Common myeloid progenitor, CD34-positive (primary cell): Measurements from ENCODE around the gene WAPL.
A peak's percentile ranks its signal among the peaks of the same experiment; 100 is the strongest.

ENCODE experiments used
- CTCF ChIA-PET: fragments of 350-600 bp; sonication (Branson Sonifier 250); formaldehyde crosslinking; loops from one replicate; lab custom pipeline; 2021; ENCODE audit warnings: antibody characterized with exemption; lab: Charles Lee
- POLR2A ChIA-PET: fragments of 350-600 bp; sonication (Branson Sonifier 250); formaldehyde crosslinking; loops from one replicate; lab custom pipeline; 2021; ENCODE audit warnings: antibody characterized with exemption; lab: Charles Lee
- DNase-seq, 3 donors: peaks; one replicate each; pipeline versions ENCODE4 v3.0.0 to v3.0.0-alpha.2; 2013
- H3K27ac ChIP-seq, 2 experiments: 1 replicate in 1 of 2; 2 replicates in 1 of 2; pipeline ENCODE4 v1.7.0; 2013; ENCODE audit warnings: inconsistent platforms in 2 of 2, low read length in 2 of 2, mild to moderate bottlenecking in 2 of 2, low read depth in 1 of 2, moderate library complexity in 1 of 2; ENCODE audit not compliant: severe bottlenecking in 2 of 2, insufficient read depth in 1 of 2, poor library complexity in 1 of 2
- H3K27me3 ChIP-seq, 5 experiments: replicated peaks in 2 of 5; 1 replicate in 3 of 5; 2 replicates in 2 of 5; pipeline versions ENCODE4 v1.6.1 to v1.7.0; 2013; ENCODE audit warnings: low read length in 4 of 5, mild to moderate bottlenecking in 2 of 5, moderate library complexity in 2 of 5, inconsistent platforms in 1 of 5; ENCODE audit not compliant: insufficient read depth in 5 of 5, control insufficient read depth in 4 of 5
- H3K36me3 ChIP-seq, 4 experiments: 1 replicate in 2 of 4; 2 replicates in 2 of 4; pipeline versions ENCODE4 v1.6.1 to v1.7.0; 2013; ENCODE audit warnings: low read length in 3 of 4, control low read depth in 1 of 4, mild to moderate bottlenecking in 1 of 4; ENCODE audit not compliant: control insufficient read depth in 4 of 4, insufficient read depth in 4 of 4
- H3K4me1 ChIP-seq, 4 experiments: 1 replicate in 3 of 4; 2 replicates in 1 of 4; pipeline versions ENCODE4 v1.6.1 to v1.7.1; 2013; ENCODE audit warnings: low read length in 3 of 4, mild to moderate bottlenecking in 3 of 4, control low read depth in 1 of 4, inconsistent platforms in 1 of 4, moderate library complexity in 1 of 4; ENCODE audit not compliant: control insufficient read depth in 4 of 4, insufficient read depth in 4 of 4; ENCODE audit errors: control extremely low read depth in 1 of 4
- H3K4me3 ChIP-seq, 7 experiments: 1 replicate in 4 of 7; 2 replicates in 3 of 7; pipeline versions ENCODE4 v1.5.1 to v1.7.0; 2013; ENCODE audit warnings: mild to moderate bottlenecking in 7 of 7, low read length in 6 of 7, moderate library complexity in 6 of 7, inconsistent platforms in 2 of 7, low read depth in 2 of 7, control low read depth in 1 of 7; ENCODE audit not compliant: insufficient read depth in 4 of 7, control insufficient read depth in 1 of 7; ENCODE audit errors: extremely low read depth in 1 of 7
- H3K9me3 ChIP-seq, 5 experiments: 1 replicate in 4 of 5; 2 replicates in 1 of 5; pipeline versions ENCODE4 v1.6.1 to v1.7.1; 2013; ENCODE audit warnings: low read length in 4 of 5, mild to moderate bottlenecking in 2 of 5, inconsistent platforms in 1 of 5, low read depth in 1 of 5, moderate library complexity in 1 of 5; ENCODE audit not compliant: control insufficient read depth in 4 of 5, insufficient read depth in 2 of 5; ENCODE audit errors: control extremely low read depth in 1 of 5
- WGBS: methylation state at CpG from one replicate; pipeline ENCODE4 v1.1.5; 2013; ENCODE audit not compliant: insufficient coverage; 5-methylcytosine and 5-hydroxymethylcytosine counted together

The WAPL gene

GRCh38 chr10:86512137-86512536 is 9.5 kb downstream of the WAPL start:
- no peak overlapping the region for H3K27ac ChIP-seq
- ChIA-PET POLR2A (no interaction called here), CTCF (interaction anchor here (0.7 kb wide), 2 partner anchors 26 to 99 kb away, joined by 3 read pairs; no protein-coding TSS in a partner anchor)
- H3K9me3 ChIP-seq = no peaks in the 10 kb centered on the region
- no peak for DNase-seq
- 94% methylated on average over 2 of the region's 2 CpGs for WGBS
- peaks cover 0 to 4% (median 0%) of the 10 kb centered on the region in 4 experiments for H3K4me1 ChIP-seq
- no peaks in the 10 kb centered on the region for H3K27me3 ChIP-seq
- H3K4me3 ChIP-seq = no peak overlapping the region
- peaks cover 11 to 61% (median 29%) of the 10 kb centered on the region in 4 experiments for H3K36me3 ChIP-seq

- H3K4me3 ChIP-seq = no peak overlapping the region
- peaks cover 0 to 7% (median 4%) of the 10 kb centered on the region in 4 experiments for H3K4me1 ChIP-seq
- peaks cover 8 to 53% (median 27%) of the 10 kb centered on the region in 4 experiments for H3K36me3 ChIP-seq
- H3K27ac ChIP-seq = no peak overlapping the region
- ChIA-PET CTCF (interaction anchor here (0.6 to 0.7 kb wide), 2 partner anchors 25 to 576 kb away, joined by 3 read pairs; no protein-coding TSS in a partner anchor), POLR2A (no interaction called here)
- 100% methylated on average over 3 of the region's 5 CpGs for WGBS
- H3K9me3 ChIP-seq = no peaks in the 10 kb centered on the region
- no peaks in the 10 kb centered on the region for H3K27me3 ChIP-seq
- no peak for DNase-seq
These were observed 10.3 kb downstream of the WAPL start for GRCh38 chr10:86511027-86511865.

GRCh38 chr10:86509145-86509544 is 12.4 kb downstream of the WAPL start:
- Histone ChIP-seq H3K27ac (no peak overlapping the region), H3K36me3 (peaks cover 5 to 42% (median 15%) of the 10 kb centered on the region in 4 experiments), H3K9me3 (no peaks in the 10 kb centered on the region), H3K4me1 (peaks cover 0 to 6% (median 4%) of the 10 kb centered on the region in 4 experiments), H3K27me3 (no peaks in the 10 kb centered on the region), H3K4me3 (no peak overlapping the region)
- ChIA-PET POLR2A (interaction anchor here (0.6 kb wide), 1 partner anchor 35 kb away, joined by 5 read pairs; no protein-coding TSS in a partner anchor), CTCF (interaction anchor here (0.8 to 0.9 kb wide), 2 partner anchors 9 to 72 kb away, joined by 3 read pairs; no protein-coding TSS in a partner anchor)
- 100% methylated on average over 2 of the region's 3 CpGs for WGBS
- DNase-seq = no peak

- peaks cover 2 to 42% (median 15%) of the 10 kb centered on the region in 4 experiments for H3K36me3 ChIP-seq
- H3K27ac ChIP-seq = no peak overlapping the region
- WGBS = 94% methylated on average over 6 of the region's 6 CpGs
- peaks cover 0 to 6% (median 4%) of the 10 kb centered on the region in 4 experiments for H3K4me1 ChIP-seq
- H3K4me3 ChIP-seq = no peak overlapping the region
- POLR2A ChIA-PET = no interaction called here
- DNase-seq = no peak
- H3K27me3 ChIP-seq = no peaks in the 10 kb centered on the region
- H3K9me3 ChIP-seq = no peaks in the 10 kb centered on the region
- CTCF ChIA-PET = interaction anchor here (0.9 kb wide), 1 partner anchor 10 kb away, joined by 3 read pairs; no protein-coding TSS in a partner anchor
These were observed 13.4 kb downstream of the WAPL start for GRCh38 chr10:86508217-86508616.

- H3K9me3 ChIP-seq = no peaks in the 10 kb centered on the region
- H3K4me3 ChIP-seq = no peak overlapping the region
- H3K27ac ChIP-seq = peak overlapping the region in 1 of 2 experiments; percentile 7
- H3K4me1 ChIP-seq = peaks cover 0 to 6% (median 4%) of the 10 kb centered on the region in 4 experiments
- peaks cover 6 to 39% (median 14%) of the 10 kb centered on the region in 4 experiments for H3K36me3 ChIP-seq
- DNase-seq = no peak
- ChIA-PET CTCF (no interaction called here), POLR2A (no interaction called here)
- no peaks in the 10 kb centered on the region for H3K27me3 ChIP-seq
- WGBS = 57% methylated on average over 3 of the region's 4 CpGs
These were observed 15.1 kb downstream of the WAPL start for GRCh38 chr10:86506499-86506898.

GRCh38 chr10:86506062-86506461 is 15.5 kb downstream of the WAPL start:
- peak overlapping the region in 1 of 2 experiments; percentile 7 for H3K27ac ChIP-seq
- CTCF ChIA-PET = interaction anchor here (0.9 to 1.5 kb wide), 2 partner anchors 20 to 102 kb away, joined by 3 to 4 read pairs; no protein-coding TSS in a partner anchor
- WGBS = 33% methylated on average over 1 of the region's 2 CpGs
- peaks cover 0 to 6% (median 4%) of the 10 kb centered on the region in 4 experiments for H3K4me1 ChIP-seq
- H3K9me3 ChIP-seq = no peaks in the 10 kb centered on the region
- POLR2A ChIA-PET = no interaction called here
- H3K27me3 ChIP-seq = no peaks in the 10 kb centered on the region
- H3K36me3 ChIP-seq = peaks cover 7 to 39% (median 15%) of the 10 kb centered on the region in 4 experiments
- no peak for DNase-seq
- no peak overlapping the region for H3K4me3 ChIP-seq
